Measurements from ENCODE around the gene ABCA2.

ABCA2 gene

GRCh38 chr9:136977649-136978072 is 50.4 kb downstream of the ABCA2 start:
- DNase-seq, result no peak

GRCh38 chr9:136977223-136977622 is 50.8 kb downstream of the ABCA2 start, which contains the start of gene PTGDS:
Gene PTGDS (plus strand): TSS chr9:136977504. CDS start chr9:136977579, 75 bp downstream.
- no peak for DNase-seq

GRCh38 chr9:136975644-136976043 is 52.4 kb downstream of the ABCA2 start:
- peak; percentile 75 for DNase-seq

- DNase-seq, result no peak
These were observed 53.1 kb downstream of the ABCA2 start for GRCh38 chr9:136974817-136975535.

GRCh38 chr9:136973618-136974617 is 54.1 kb downstream of the ABCA2 start:
- DNase-seq, result no peak

- DNase-seq, result no peak
These were observed 55.3 kb downstream of the ABCA2 start for GRCh38 chr9:136972743-136973142.

GRCh38 chr9:136972335-136972734 is 55.7 kb downstream of the ABCA2 start:
- no peak for DNase-seq

GRCh38 chr9:136971746-136972145 is 56.3 kb downstream of the ABCA2 start:
- no peak for DNase-seq

GRCh38 chr9:136970361-136970760 is 57.7 kb downstream of the ABCA2 start:
- no peak for DNase-seq

GRCh38 chr9:136969774-136970173 is 58.3 kb downstream of the ABCA2 start:
- no peak for DNase-seq

GRCh38 chr9:136969150-136969549 is 58.9 kb downstream of the ABCA2 start:
- DNase-seq, result no peak

- DNase-seq, result no peak
These were observed 59.5 kb downstream of the ABCA2 start for GRCh38 chr9:136968333-136969127.

GRCh38 chr9:136965771-136966484 is 62.1 kb downstream of the ABCA2 start:
- DNase-seq, result peak; percentile 49

- no peak for DNase-seq
These were observed 63.1 kb downstream of the ABCA2 start for GRCh38 chr9:136964833-136965422.

- DNase-seq, result no peak
These were observed 63.8 kb downstream of the ABCA2 start for GRCh38 chr9:136964171-136964689.

GRCh38 chr9:136963751-136964150 is 64.3 kb downstream of the ABCA2 start:
- DNase-seq, result no peak

- no peak for DNase-seq
These were observed 64.7 kb downstream of the ABCA2 start for GRCh38 chr9:136963341-136963740.

GRCh38 chr9:136962701-136963248 is 65.3 kb downstream of the ABCA2 start:
- DNase-seq, result no peak

GRCh38 chr9:136962163-136962562 is 65.9 kb downstream of the ABCA2 start:
- DNase-seq, result no peak

GRCh38 chr9:136961279-136962065 is 66.6 kb downstream of the ABCA2 start:
- no peak for DNase-seq

Data from stimulated activated CD8-positive, alpha-beta memory T cell treated with anti-CD3 and anti-CD28 coated beads, Interleukin-4, amount 100 ng/mL, for 48 hours (primary cell).